Measurements from ENCODE around the gene TIE1.

Gene TIE1

GRCh38 chr1:43267291-43267805 is 33.4 kb upstream of the TIE1 start:
- no peak overlapping the region for H3K56ac ChIP-seq (ENCODE audit: low read length)
- H2BK15ac ChIP-seq (replicated peaks; ENCODE audit: low read depth), result no peak overlapping the region
- H3K18ac ChIP-seq (ENCODE audit: low read length), result no peak overlapping the region
- H3K36me3 ChIP-seq (ENCODE audit: control insufficient read depth, insufficient read depth, low read length), result no peaks in the 10 kb centered on the region
- DNase-seq, result peak; percentile 65
- H3K27me3 ChIP-seq (ENCODE audit: insufficient read depth, low read length, poor library complexity), result no peaks in the 10 kb centered on the region
- WGBS (ENCODE audit: extremely low coverage, insufficient coverage, low lambda C conversion rate), result no CpG with 5 or more reads among the region's 9 CpGs
- no peak overlapping the region for H2BK5ac ChIP-seq (ENCODE audit: low read length)
- no peak overlapping the region for H3K27ac ChIP-seq (ENCODE audit: low read depth, low read length)
- peaks cover 2% of the 10 kb centered on the region for H3K4me1 ChIP-seq (ENCODE audit: control insufficient read depth, low read depth, low read length)
- H3K4me3 ChIP-seq (ENCODE audit: low read length), result no peak overlapping the region
- H3K23ac ChIP-seq (ENCODE audit: low read length), result no peak overlapping the region
- no peak overlapping the region for H4K8ac ChIP-seq (ENCODE audit: low read depth, low read length)
- H3K4me2 ChIP-seq (ENCODE audit: low read length), result no peak overlapping the region
- H3K79me1 ChIP-seq (ENCODE audit: low read length), result no peaks in the 10 kb centered on the region
- no peak overlapping the region for H3K4ac ChIP-seq (ENCODE audit: low read depth, low read length)
- H2BK120ac ChIP-seq (ENCODE audit: low read depth, low read length), result no peak overlapping the region
- H4K5ac ChIP-seq (ENCODE audit: low read length), result no peak overlapping the region
- no peak overlapping the region for H3K9ac ChIP-seq (ENCODE audit: low read length)
- H2AK5ac ChIP-seq (ENCODE audit: low read length), result no peak overlapping the region
- H3K79me2 ChIP-seq (ENCODE audit: control insufficient read depth, insufficient read depth, low read length), result no peaks in the 10 kb centered on the region

- no peak overlapping the region for H3K4ac ChIP-seq (ENCODE audit: low read depth, low read length)
- no peaks in the 10 kb centered on the region for H3K27me3 ChIP-seq (ENCODE audit: insufficient read depth, low read length, poor library complexity)
- no peaks in the 10 kb centered on the region for H3K79me1 ChIP-seq (ENCODE audit: low read length)
- H2BK15ac ChIP-seq (replicated peaks; ENCODE audit: low read depth), result no peak overlapping the region
- H3K56ac ChIP-seq (ENCODE audit: low read length), result no peak overlapping the region
- H3K18ac ChIP-seq (ENCODE audit: low read length), result no peak overlapping the region
- H3K4me2 ChIP-seq (ENCODE audit: low read length), result no peak overlapping the region
- H3K23ac ChIP-seq (ENCODE audit: low read length), result no peak overlapping the region
- H4K5ac ChIP-seq (ENCODE audit: low read length), result no peak overlapping the region
- no peak overlapping the region for H2BK120ac ChIP-seq (ENCODE audit: low read depth, low read length)
- no CpG with 5 or more reads among the region's 3 CpGs for WGBS (ENCODE audit: extremely low coverage, insufficient coverage, low lambda C conversion rate)
- H3K36me3 ChIP-seq (ENCODE audit: control insufficient read depth, insufficient read depth, low read length), result no peaks in the 10 kb centered on the region
- no peak overlapping the region for H3K27ac ChIP-seq (ENCODE audit: low read depth, low read length)
- no peaks in the 10 kb centered on the region for H3K79me2 ChIP-seq (ENCODE audit: control insufficient read depth, insufficient read depth, low read length)
- no peak for DNase-seq
- H2AK5ac ChIP-seq (ENCODE audit: low read length), result no peak overlapping the region
- no peak overlapping the region for H3K9ac ChIP-seq (ENCODE audit: low read length)
- H4K8ac ChIP-seq (ENCODE audit: low read depth, low read length), result no peak overlapping the region
- no peak overlapping the region for H3K4me3 ChIP-seq (ENCODE audit: low read length)
- peaks cover 2% of the 10 kb centered on the region for H3K4me1 ChIP-seq (ENCODE audit: control insufficient read depth, low read depth, low read length)
- H2BK5ac ChIP-seq (ENCODE audit: low read length), result no peak overlapping the region
These were observed 32.9 kb upstream of the TIE1 start for GRCh38 chr1:43267818-43268425.

GRCh38 chr1:43269627-43270375 is 31.0 kb upstream of the TIE1 start, which contains the start of gene TMEM125:
Gene TMEM125 (plus strand): TSS chr1:43269983. CDS start chr1:43272723, 2,740 bp downstream.
- peak within 1 kb of the TSS; percentile 53 for H3K18ac ChIP-seq (ENCODE audit: low read length)

GRCh38 chr1:43270421-43271095 is 30.2 kb upstream of the TIE1 start:
- Histone ChIP-seq H3K36me3 (ENCODE audit: control insufficient read depth, insufficient read depth, low read length) (no peaks in the 10 kb centered on the region), H3K79me1 (ENCODE audit: low read length) (no peaks in the 10 kb centered on the region), H3K9ac (ENCODE audit: low read length) (peak overlapping the region; percentile 56), H2BK5ac (ENCODE audit: low read length) (no peak overlapping the region), H4K5ac (ENCODE audit: low read length) (no peak overlapping the region), H2BK15ac (replicated peaks; ENCODE audit: low read depth) (no peak overlapping the region), H3K18ac (ENCODE audit: low read length) (peak overlapping the region; percentile 53), H2AK5ac (ENCODE audit: low read length) (no peak overlapping the region), H3K79me2 (ENCODE audit: control insufficient read depth, insufficient read depth, low read length) (no peaks in the 10 kb centered on the region), H2BK120ac (ENCODE audit: low read depth, low read length) (no peak overlapping the region), H4K8ac (ENCODE audit: low read depth, low read length) (no peak overlapping the region), H3K4me3 (ENCODE audit: low read length) (no peak overlapping the region), H3K27ac (ENCODE audit: low read depth, low read length) (no peak overlapping the region), H3K4me1 (ENCODE audit: control insufficient read depth, low read depth, low read length) (peaks cover 6% of the 10 kb centered on the region), H3K27me3 (ENCODE audit: insufficient read depth, low read length, poor library complexity) (no peaks in the 10 kb centered on the region), H3K4ac (ENCODE audit: low read depth, low read length) (no peak overlapping the region), H3K56ac (ENCODE audit: low read length) (peak overlapping the region; percentile 79), H3K4me2 (ENCODE audit: low read length) (peak overlapping the region; percentile 47), H3K23ac (ENCODE audit: low read length) (no peak overlapping the region)
- DNase-seq, result peak; percentile 93
- no CpG with 5 or more reads among the region's 29 CpGs for WGBS (ENCODE audit: extremely low coverage, insufficient coverage, low lambda C conversion rate)

More at GRCh38 chr1:43269627-43270375, 31.0 kb upstream of the TIE1 start, which contains the start of gene TMEM125:
- no peak for DNase-seq
- Histone ChIP-seq H3K27ac (ENCODE audit: low read depth, low read length) (no peak within 1 kb of the TSS), H3K9ac (ENCODE audit: low read length) (peak within 1 kb of the TSS; percentile 56), H3K4me3 (ENCODE audit: low read length) (no peak within 1 kb of the TSS), H4K5ac (ENCODE audit: low read length) (no peak within 1 kb of the TSS), H4K8ac (ENCODE audit: low read depth, low read length) (no peak within 1 kb of the TSS), H2BK5ac (ENCODE audit: low read length) (no peak within 1 kb of the TSS), H2AK5ac (ENCODE audit: low read length) (peak within 1 kb of the TSS; percentile 11), H3K23ac (ENCODE audit: low read length) (no peak within 1 kb of the TSS), H3K79me2 (ENCODE audit: control insufficient read depth, insufficient read depth, low read length) (no peaks in the 10 kb centered on the region), H3K27me3 (ENCODE audit: insufficient read depth, low read length, poor library complexity) (no peaks in the 10 kb centered on the region), H2BK120ac (ENCODE audit: low read depth, low read length) (no peak within 1 kb of the TSS), H3K36me3 (ENCODE audit: control insufficient read depth, insufficient read depth, low read length) (no peaks in the 10 kb centered on the region), H3K79me1 (ENCODE audit: low read length) (no peaks in the 10 kb centered on the region), H3K56ac (ENCODE audit: low read length) (peak within 1 kb of the TSS; percentile 79), H3K4me1 (ENCODE audit: control insufficient read depth, low read depth, low read length) (peaks cover 6% of the 10 kb centered on the region), H2BK15ac (replicated peaks; ENCODE audit: low read depth) (no peak within 1 kb of the TSS), H3K4me2 (ENCODE audit: low read length) (peak within 1 kb of the TSS; percentile 47), H3K4ac (ENCODE audit: low read depth, low read length) (no peak within 1 kb of the TSS)
- no CpG with 5 or more reads among the region's 7 CpGs for WGBS (ENCODE audit: extremely low coverage, insufficient coverage, low lambda C conversion rate)

GRCh38 chr1:43271186-43272118 is 29.3 kb upstream of the TIE1 start:
- no peak overlapping the region for H3K4me3 ChIP-seq (ENCODE audit: low read length)
- H3K27ac ChIP-seq (ENCODE audit: low read depth, low read length), result no peak overlapping the region
- no peak overlapping the region for H3K4ac ChIP-seq (ENCODE audit: low read depth, low read length)

More at GRCh38 chr1:43271186-43272118, 29.3 kb upstream of the TIE1 start:
- H3K4me2 ChIP-seq (ENCODE audit: low read length), result peak overlapping the region; percentile 0
- no peak overlapping the region for H2BK15ac ChIP-seq (replicated peaks; ENCODE audit: low read depth)
- H3K56ac ChIP-seq (ENCODE audit: low read length), result peak overlapping the region; percentile 17
- no peak overlapping the region for H4K5ac ChIP-seq (ENCODE audit: low read length)
- peaks cover 6% of the 10 kb centered on the region for H3K4me1 ChIP-seq (ENCODE audit: control insufficient read depth, low read depth, low read length)
- no peak overlapping the region for H2BK120ac ChIP-seq (ENCODE audit: low read depth, low read length)
- H2BK5ac ChIP-seq (ENCODE audit: low read length), result no peak overlapping the region
- peak overlapping the region; percentile 8 for H2AK5ac ChIP-seq (ENCODE audit: low read length)
- no peaks in the 10 kb centered on the region for H3K79me2 ChIP-seq (ENCODE audit: control insufficient read depth, insufficient read depth, low read length)
- H3K36me3 ChIP-seq (ENCODE audit: control insufficient read depth, insufficient read depth, low read length), result no peaks in the 10 kb centered on the region
- H3K79me1 ChIP-seq (ENCODE audit: low read length), result no peaks in the 10 kb centered on the region
- WGBS (ENCODE audit: extremely low coverage, insufficient coverage, low lambda C conversion rate), result no CpG with 5 or more reads among the region's 12 CpGs
- H3K9ac ChIP-seq (ENCODE audit: low read length), result peak overlapping the region; percentile 7
- no peak overlapping the region for H3K23ac ChIP-seq (ENCODE audit: low read length)
- H3K27me3 ChIP-seq (ENCODE audit: insufficient read depth, low read length, poor library complexity), result no peaks in the 10 kb centered on the region
- DNase-seq, result peak; percentile 53
- no peak overlapping the region for H3K18ac ChIP-seq (ENCODE audit: low read length)
- H4K8ac ChIP-seq (ENCODE audit: low read depth, low read length), result no peak overlapping the region
